Measurements from ENCODE around the gene SLC9A9.

- TF ChIP-seq CTCF (IDR thresholded peaks at IDR 0.05) (no peak), POLR2A (IDR thresholded peaks at IDR 0.05) (no peak)
These were observed 365.9 kb downstream of the SLC9A9 start for GRCh38 chr3:143482106-143483088.
